ENCODE data around the gene OGFOD2. TPM values are rescaled to one million over a fixed set of nuclear protein-coding genes. Genes with fewer than 3 reads are reported as not detected.
A peak's percentile ranks its signal among the peaks of the same experiment; 100 is the strongest.

The OGFOD2 gene
- total RNA-seq, 1 donor from 2014 or later, result 22.8 TPM

GRCh38 chr12:122929812-122930211 is 45.2 kb upstream of the OGFOD2 start:
- Mint-ChIP-seq H3K9me3 (no peaks in the 10 kb centered on the region), H3K36me3 (ENCODE audit: low read depth) (no peaks in the 10 kb centered on the region), H3K4me3 (no peak overlapping the region), H3K4me1 (peaks cover 47% of the 10 kb centered on the region), H3K27ac (no peak overlapping the region), H3K27me3 (no peaks in the 10 kb centered on the region)
- DNase-seq (no peak), ATAC-seq (ENCODE audit: low read depth) (no peak)
- intact Hi-C loops (cut with micrococcal nuclease), result loop anchor here (5.0 kb wide), 1 partner anchor 33 kb away; the partner anchor contains the start of gene VPS37B
- CTCF ChIA-PET, result no interaction called here
- POLR2A ChIA-PET, result interaction anchor here (1.6 kb wide), 1 partner anchor 42 kb away, joined by 3 read pairs; no protein-coding TSS in a partner anchor
- no peak for TF ChIP-seq CTCF (IDR thresholded peaks at IDR 0.05)

- Mint-ChIP-seq H3K9me3 (no peaks in the 10 kb centered on the region), H3K36me3 (ENCODE audit: low read depth) (no peaks in the 10 kb centered on the region), H3K4me1 (peaks cover 35% of the 10 kb centered on the region), H3K27ac (no peak overlapping the region), H3K27me3 (no peaks in the 10 kb centered on the region), H3K4me3 (no peak overlapping the region)
- intact Hi-C loops (cut with micrococcal nuclease), result loop anchor here (5.0 kb wide), 1 partner anchor 35 kb away; the partner anchor contains the start of gene VPS37B
- ChIA-PET POLR2A (no interaction called here), CTCF (no interaction called here)
- DNase-seq, result no peak
- ATAC-seq (ENCODE audit: low read depth), result peak; percentile 40
- no peak for TF ChIP-seq CTCF (IDR thresholded peaks at IDR 0.05)
These were observed 42.8 kb upstream of the OGFOD2 start for GRCh38 chr12:122932207-122932606.

- ATAC-seq (ENCODE audit: low read depth) (peak; percentile 31), DNase-seq (no peak)
- ChIA-PET CTCF (no interaction called here), POLR2A (interaction anchor here (0.7 to 1.2 kb wide), 3 partner anchors 8 to 57 kb away, joined by 4 to 8 read pairs (median 5); no protein-coding TSS in a partner anchor)
- Mint-ChIP-seq H3K4me1 (peaks cover 24% of the 10 kb centered on the region), H3K9me3 (no peaks in the 10 kb centered on the region), H3K4me3 (no peak overlapping the region), H3K27me3 (no peaks in the 10 kb centered on the region), H3K27ac (peak overlapping the region; percentile 41), H3K36me3 (ENCODE audit: low read depth) (no peaks in the 10 kb centered on the region)
- no peak for TF ChIP-seq CTCF (IDR thresholded peaks at IDR 0.05)
- intact Hi-C loops (cut with micrococcal nuclease), result loop anchor here (5.0 kb wide), 1 partner anchor 37 kb away; the partner anchor contains the start of gene VPS37B
These were observed 40.3 kb upstream of the OGFOD2 start for GRCh38 chr12:122934722-122935121.

- no peak overlapping the region for H3K27ac Mint-ChIP-seq
- no peak for ATAC-seq (ENCODE audit: low read depth)
- no peaks in the 10 kb centered on the region for H3K9me3 Mint-ChIP-seq
- no peaks in the 10 kb centered on the region for H3K36me3 Mint-ChIP-seq (ENCODE audit: low read depth)
- DNase-seq, result no peak
- H3K4me1 Mint-ChIP-seq, result peaks cover 24% of the 10 kb centered on the region
- no peak for TF ChIP-seq CTCF (IDR thresholded peaks at IDR 0.05)
- no peak overlapping the region for H3K4me3 Mint-ChIP-seq
- no peaks in the 10 kb centered on the region for H3K27me3 Mint-ChIP-seq
- ChIA-PET POLR2A (interaction anchor here (0.6 to 1.2 kb wide), 3 partner anchors 9 to 57 kb away, joined by 4 to 10 read pairs (median 5); no protein-coding TSS in a partner anchor), CTCF (no interaction called here)
- intact Hi-C loops (cut with micrococcal nuclease), result no loop called here
These were observed 39.7 kb upstream of the OGFOD2 start for GRCh38 chr12:122935318-122935717.

- Mint-ChIP-seq H3K9me3 (no peaks in the 10 kb centered on the region), H3K27me3 (no peaks in the 10 kb centered on the region), H3K4me3 (no peak overlapping the region), H3K27ac (no peak overlapping the region), H3K36me3 (ENCODE audit: low read depth) (no peaks in the 10 kb centered on the region), H3K4me1 (peaks cover 17% of the 10 kb centered on the region)
- ATAC-seq (ENCODE audit: low read depth) (no peak), DNase-seq (no peak)
- ChIA-PET CTCF (no interaction called here), POLR2A (interaction anchor here (0.6 kb wide), 1 partner anchor 142 kb away, joined by 4 read pairs; no protein-coding TSS in a partner anchor)
- TF ChIP-seq CTCF (IDR thresholded peaks at IDR 0.05), result no peak
- intact Hi-C loops (cut with micrococcal nuclease), result no loop called here
These were observed 37.4 kb upstream of the OGFOD2 start for GRCh38 chr12:122937622-122938091.

Data from activated B cell treated with CpG ODN at 0.5 μM for 24 hours (primary cell).